GM12891 (cell line): ENCODE measurements around the gene CDKN2D.
A peak's percentile ranks its signal among the peaks of the same experiment; 100 is the strongest.

ENCODE experiments used
- DNase-seq: peaks from one replicate; pipeline ENCODE4 v3.0.0; 2011; ENCODE audit warnings: low spot score; ENCODE audit not compliant: insufficient read length
- FAIRE-seq: peaks from 2 replicates; lab custom pipeline; 2011; peaks lifted over from hg19 to GRCh38; lab: Jason Lieb, UNC
- PAX5 ChIP-seq: IDR thresholded peaks from 2 replicates; pipeline ENCODE4 v1.6.1; 2011; ENCODE audit warnings: low read length, moderate library complexity, mild to moderate bottlenecking; ENCODE audit not compliant: insufficient read depth, severe bottlenecking
- POLR2A ChIP-seq: IDR thresholded peaks from 2 replicates; pipeline ENCODE4 v1.6.1; 2011; ENCODE audit warnings: low read depth, low read length, control low read depth
- POLR2AphosphoS5 ChIP-seq: IDR thresholded peaks from 2 replicates; pipeline ENCODE4 v1.6.1; 2011; ENCODE audit warnings: low read depth, low read length, control low read depth
- POU2F2 ChIP-seq: IDR thresholded peaks from 2 replicates; pipeline ENCODE4 v1.6.1; 2011; ENCODE audit warnings: low read depth, mild to moderate bottlenecking, control low read depth, low read length, moderate library complexity
- SPI1 ChIP-seq: IDR thresholded peaks from 2 replicates; pipeline ENCODE4 v1.6.1; 2011; ENCODE audit warnings: low read depth, low read length, control low read depth
- TAF1 ChIP-seq: IDR thresholded peaks from 2 replicates; pipeline ENCODE4 v1.6.1; 2011; ENCODE audit warnings: low read depth, low read length, control low read depth

CDKN2D gene

DNA sequence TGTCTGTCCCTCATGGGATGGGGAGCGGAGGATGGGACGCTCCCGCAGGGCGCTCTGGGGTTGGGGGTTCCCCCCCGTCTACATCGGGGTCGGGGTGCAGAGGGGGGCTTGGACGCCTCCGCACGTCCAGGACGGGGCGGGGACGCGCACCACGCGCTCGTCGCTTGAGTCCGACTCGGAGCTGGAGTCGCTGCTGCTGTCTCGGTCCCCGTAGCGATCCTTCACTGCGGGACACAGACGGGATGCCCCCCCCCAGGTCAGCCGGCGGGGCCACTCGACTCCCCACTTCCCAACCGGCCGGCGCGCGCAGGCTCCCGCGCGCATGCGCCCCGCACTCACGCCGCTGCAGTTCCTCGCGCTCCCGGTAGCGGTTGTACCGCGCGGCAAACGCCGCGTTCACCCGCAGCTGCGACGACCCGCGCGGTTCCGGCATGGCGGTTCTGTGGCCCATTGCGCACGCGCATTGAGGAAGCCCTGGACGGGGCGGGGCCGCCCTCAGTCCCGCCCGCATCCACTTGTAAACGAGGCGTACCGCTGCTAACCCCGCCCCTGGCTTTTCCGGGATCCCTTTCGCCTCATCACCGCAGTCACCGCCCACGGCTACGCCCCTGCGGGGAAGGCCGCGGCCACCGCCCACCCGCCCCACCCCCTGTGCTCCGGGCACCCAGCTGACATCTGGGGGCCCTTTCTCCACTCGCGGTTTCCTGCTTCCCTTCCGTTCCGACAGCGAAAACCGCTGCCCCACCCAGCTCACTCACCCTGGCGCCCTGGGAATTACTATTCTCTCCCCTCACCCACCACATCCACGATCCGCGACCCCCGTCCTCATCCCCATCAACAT, 3.0 kb downstream of the CDKN2D start, which contains the start of gene KRI1:
Gene KRI1 (minus strand): TSS at position 444 of the 841 bp plus-strand sequence. CDS start 11 bp downstream, at position 433.
- TF ChIP-seq SPI1 (no peak; the same call in 1 of the 2 replicates), POU2F2 (no peak), POLR2A (0 out of 2 replicates have a peak, but pooled peaks have one; percentile 44), POLR2AphosphoS5 (0 out of 2 replicates have a peak, but pooled peaks have one; percentile 37), TAF1 (no peak; the same call in 1 of the 2 replicates), PAX5 (peak; percentile 23)
- FAIRE-seq (peak; percentile 99), DNase-seq (peak; percentile 93)

GRCh38 chr19:10565028-10565566, 3.7 kb downstream of the CDKN2D start:
- TF ChIP-seq POLR2AphosphoS5, result no peak
- TF ChIP-seq POLR2A, result no peak
- TF ChIP-seq SPI1, result no peak
- no peak for TF ChIP-seq PAX5
- no peak for TF ChIP-seq POU2F2
- TF ChIP-seq TAF1, result no peak
- FAIRE-seq (no peak), DNase-seq (peak; percentile 70)

DNA sequence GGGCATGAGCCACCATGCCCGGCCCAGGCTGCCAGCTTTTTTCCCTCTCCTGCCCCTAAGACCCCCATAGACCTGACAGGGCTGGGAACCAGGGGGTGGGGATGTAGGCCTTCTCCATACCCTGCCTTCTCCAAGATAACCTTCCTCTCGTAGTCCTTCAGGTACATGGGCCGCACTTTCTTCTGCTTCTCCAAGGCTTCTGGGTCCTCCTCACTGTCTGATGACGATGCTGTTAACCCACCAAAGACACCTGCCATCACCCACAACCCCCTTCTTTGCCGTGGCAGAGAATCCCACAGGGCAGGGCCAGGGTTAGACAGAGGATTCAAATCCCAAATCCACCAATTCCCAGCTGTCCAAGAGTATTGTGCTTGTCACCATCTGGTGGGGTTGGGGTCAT, 6.2 kb downstream of the CDKN2D start:
- TF ChIP-seq PAX5 (no peak), POLR2A (no peak), SPI1 (no peak), TAF1 (no peak), POU2F2 (no peak)
- no peak for FAIRE-seq

DNA sequence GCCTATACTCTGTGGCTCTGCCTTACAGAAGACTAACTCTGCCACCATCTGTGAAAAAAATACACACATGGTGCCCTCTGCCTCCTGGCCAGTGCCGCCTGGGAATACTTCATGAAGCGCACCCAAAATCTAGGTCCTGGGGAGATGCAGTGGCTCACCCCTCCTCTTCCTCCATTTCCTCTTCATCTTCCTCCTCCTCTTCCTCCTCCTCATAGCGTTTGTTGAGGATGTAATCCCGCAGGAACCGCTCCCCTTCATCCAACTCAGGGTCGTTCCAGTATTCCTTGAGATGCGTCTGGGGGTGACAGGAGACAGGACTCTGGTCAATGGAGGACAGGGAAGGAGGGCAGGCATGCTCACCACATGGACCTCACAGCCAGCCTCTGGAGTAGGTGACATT, 8.6 kb downstream of the CDKN2D start:
- FAIRE-seq (no peak), DNase-seq (no peak)
- TF ChIP-seq PAX5, result no peak
- TF ChIP-seq TAF1, result no peak
- no peak for TF ChIP-seq POLR2A
- TF ChIP-seq SPI1, result no peak
- TF ChIP-seq POLR2AphosphoS5, result no peak
- no peak for TF ChIP-seq POU2F2

More for the DNA sequence above, 6.2 kb downstream of the CDKN2D start:
- DNase-seq, result no peak

DNA sequence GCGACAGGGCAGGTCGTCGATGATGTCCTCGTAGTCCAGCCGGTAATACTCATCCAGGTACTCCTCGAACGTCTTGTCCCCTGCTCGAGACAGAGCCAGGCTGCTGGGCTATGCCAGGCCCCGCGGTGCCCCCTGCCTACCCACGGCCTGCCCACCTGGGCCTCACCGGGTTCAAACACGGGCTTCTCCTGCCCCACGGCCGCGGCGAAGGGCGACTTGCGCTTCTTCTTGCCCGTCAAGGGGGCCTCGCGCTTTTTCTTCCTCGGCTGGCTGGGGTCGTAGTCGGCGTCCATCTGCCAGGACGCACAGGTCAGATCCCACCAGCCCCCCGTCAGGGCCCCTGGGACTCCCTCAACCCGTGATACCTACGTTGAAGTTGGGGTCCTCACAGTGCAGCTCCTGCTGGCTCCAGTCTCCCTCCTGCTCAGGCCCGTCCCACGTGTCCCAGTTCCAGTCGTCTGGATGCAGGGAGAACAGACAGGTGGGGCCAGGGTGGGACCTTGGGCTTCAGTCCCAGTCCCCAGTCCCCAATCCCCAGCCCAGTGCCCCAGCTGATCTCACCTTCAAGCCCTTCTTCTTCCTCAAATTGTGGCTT, 11.1 kb downstream of the CDKN2D start:
- TF ChIP-seq SPI1, result no peak
- DNase-seq, result no peak
- FAIRE-seq, result no peak

GRCh38 chr19:10555610-10555973, 13.2 kb downstream of the CDKN2D start:
- FAIRE-seq, result peak; percentile 58
- DNase-seq, result no peak
- TF ChIP-seq POU2F2 (no peak), SPI1 (peak; percentile 71), POLR2AphosphoS5 (peak; percentile 22; the same call in 1 of the 2 replicates), TAF1 (no peak), POLR2A (peak; percentile 18; the same call in 1 of the 2 replicates)

DNA sequence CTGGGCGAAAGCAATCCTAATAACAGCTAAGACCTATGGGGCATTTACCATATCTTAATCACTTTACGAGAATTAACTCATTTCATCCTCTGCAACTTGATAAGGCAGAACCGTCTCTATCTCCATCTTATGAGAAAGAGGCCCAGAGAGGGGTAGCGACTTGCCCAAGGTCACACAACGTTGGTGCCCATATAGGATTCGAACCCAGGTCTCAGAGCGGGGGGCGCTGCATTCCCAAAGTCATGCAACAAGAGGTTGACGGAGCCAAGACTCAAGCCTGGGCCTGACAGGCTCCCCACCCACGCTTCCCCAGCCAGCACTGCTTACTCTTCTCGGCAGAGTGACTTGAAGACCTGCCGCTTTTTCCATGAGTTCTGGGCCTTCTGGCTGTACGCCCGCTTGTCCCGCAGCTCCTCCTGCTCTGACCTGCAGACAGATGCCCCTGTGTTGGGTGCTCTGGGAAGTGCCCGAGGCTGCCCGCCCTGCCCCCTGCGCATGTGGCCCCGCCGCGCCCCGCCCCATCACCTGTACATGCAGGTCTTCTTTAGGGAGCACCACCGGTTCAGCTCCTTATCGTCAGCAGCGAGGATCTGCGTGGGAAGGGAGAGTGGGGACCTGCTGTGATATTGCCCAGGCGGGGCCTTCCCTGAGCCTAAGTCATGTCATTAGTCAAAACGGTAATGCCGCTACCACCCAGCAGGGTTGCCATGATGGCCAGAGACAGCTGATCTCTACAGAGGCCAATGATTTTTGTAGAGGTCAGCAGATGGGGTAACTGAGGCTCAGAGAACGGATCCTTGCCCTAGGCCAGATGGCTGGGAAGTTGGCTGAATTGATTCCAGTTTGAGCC, 13.8 kb downstream of the CDKN2D start:
- FAIRE-seq (no peak), DNase-seq (no peak)
- no peak for TF ChIP-seq POU2F2
- TF ChIP-seq PAX5, result no peak
- no peak for TF ChIP-seq SPI1
- TF ChIP-seq POLR2A, result no peak
- no peak for TF ChIP-seq POLR2AphosphoS5
- no peak for TF ChIP-seq TAF1

GRCh38 chr19:10553943-10554381, 14.8 kb downstream of the CDKN2D start:
- TF ChIP-seq POLR2AphosphoS5 (no peak), POU2F2 (0 out of 2 replicates have a peak, but pooled peaks have one; percentile 24)
- peak; percentile 94 for FAIRE-seq
- DNase-seq, result peak; percentile 79

DNA sequence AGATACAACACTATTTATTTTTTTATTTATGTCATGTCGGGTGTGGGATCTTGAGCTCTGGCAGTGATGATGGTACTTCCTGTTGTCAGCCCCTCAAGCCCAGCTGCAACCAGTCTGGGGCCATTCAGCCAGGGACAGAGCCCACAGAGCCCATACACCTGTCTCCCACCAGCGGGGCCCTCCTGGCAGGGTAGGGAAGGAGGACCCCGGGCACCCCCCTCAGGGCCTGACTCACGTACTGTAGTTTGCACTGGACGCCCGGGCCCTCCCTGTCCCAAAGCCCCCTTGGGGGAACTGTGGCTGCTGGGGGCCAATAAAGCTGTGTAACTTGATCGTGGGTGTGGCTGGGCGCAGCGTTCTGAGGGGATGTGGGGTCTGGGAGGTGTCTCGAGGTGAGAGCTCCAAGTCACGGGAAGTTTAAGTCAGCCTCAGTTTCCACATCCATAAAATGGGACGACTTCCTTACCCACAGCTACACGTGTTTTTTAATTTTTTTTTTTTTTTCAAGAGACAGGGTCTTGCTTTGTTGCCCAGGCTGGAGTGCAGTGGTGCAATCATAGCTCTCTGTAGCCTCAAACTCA, 15.6 kb downstream of the CDKN2D start:
- FAIRE-seq (no peak), DNase-seq (no peak)
- TF ChIP-seq PAX5, result no peak
- TF ChIP-seq TAF1, result no peak
- no peak for TF ChIP-seq POU2F2
- no peak for TF ChIP-seq SPI1
- TF ChIP-seq POLR2AphosphoS5, result no peak
- TF ChIP-seq POLR2A, result no peak
